Glutamatergic neuron (in vitro differentiated cells): Measurements from ENCODE around the gene AGBL2. TPM values are rescaled to one million over a fixed set of nuclear protein-coding genes. Genes with fewer than 3 reads are reported as not detected.

Source experiments
- DNase-seq: peaks from one replicate; pipeline ENCODE4 v3.0.0; 2022
- H3K27ac Mint-ChIP-seq: one replicate; pipeline ENCODE4 v1.8.0; 2020; ENCODE audit warnings: mild to moderate bottlenecking, mixed read lengths, inconsistent platforms; ENCODE audit not compliant: unreplicated experiment
- H3K27me3 Mint-ChIP-seq: one replicate; pipeline ENCODE4 v1.8.0; 2020; ENCODE audit warnings: mild to moderate bottlenecking, moderate library complexity, mixed read lengths, inconsistent platforms; ENCODE audit not compliant: unreplicated experiment
- H3K36me3 Mint-ChIP-seq: one replicate; pipeline ENCODE4 v1.8.0; 2020; ENCODE audit warnings: mild to moderate bottlenecking, mixed read lengths, inconsistent platforms; ENCODE audit not compliant: unreplicated experiment
- H3K4me1 Mint-ChIP-seq: one replicate; pipeline ENCODE4 v1.8.0; 2020; ENCODE audit warnings: mild to moderate bottlenecking, low read depth, mixed read lengths, inconsistent platforms; ENCODE audit not compliant: unreplicated experiment
- H3K4me3 Mint-ChIP-seq: one replicate; pipeline ENCODE4 v1.8.0; 2020; ENCODE audit warnings: mild to moderate bottlenecking, mixed read lengths, inconsistent platforms; ENCODE audit not compliant: unreplicated experiment
- H3K9me3 Mint-ChIP-seq: one replicate; pipeline ENCODE4 v1.8.0; 2020; ENCODE audit warnings: mild to moderate bottlenecking, moderate library complexity, mixed read lengths, inconsistent platforms; ENCODE audit not compliant: unreplicated experiment
- total RNA-seq: library from RNA; stranded (reverse); fragmentation: NEBNext Ultra II Directional; extraction: Animal tissue kit (Norgen Biotek cat#: 25700); gene quantifications from one replicate; pipeline ENCODE4 v1.2.1, GENCODE V29; 2021; ENCODE audit not compliant: unreplicated experiment
- TF ChIP-seq, protein P1 (sequence below): fragments of 200-600 bp; sonication (generic); IDR thresholded peaks from one replicate; pipeline ENCODE4 v1.5.0; 2021; ENCODE audit not compliant: partially characterized antibody, unreplicated experiment

AGBL2 gene
- total RNA-seq, 1 donor from 2014 or later = 1.7 TPM

DNA sequence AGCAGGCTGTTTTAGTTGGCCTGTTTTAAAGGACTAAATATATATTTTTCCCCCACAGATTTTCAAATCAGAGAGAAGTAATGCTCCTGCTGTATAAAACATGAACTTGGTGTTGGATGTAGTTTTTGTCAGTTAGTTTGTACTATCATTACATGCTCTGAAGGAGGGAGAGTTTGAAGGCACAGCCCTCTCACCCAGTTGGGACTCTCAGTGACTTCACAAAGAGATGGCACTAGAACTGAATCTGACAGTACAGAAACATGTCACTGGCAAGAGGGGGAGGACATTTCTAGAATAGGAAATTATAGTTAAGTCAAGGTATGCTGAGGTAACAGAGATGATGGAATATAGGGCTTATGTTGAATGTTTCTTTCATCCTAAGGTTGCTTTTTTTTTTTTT, 99.9 kb downstream of the AGBL2 start:
- no peak for DNase-seq
- Mint-ChIP-seq H3K9me3 (peaks cover 2% of the 10 kb centered on the region), H3K36me3 (peaks cover 4% of the 10 kb centered on the region), H3K4me1 (no peaks in the 10 kb centered on the region), H3K4me3 (no peak overlapping the region), H3K27ac (no peak overlapping the region), H3K27me3 (no peaks in the 10 kb centered on the region)
- TF ChIP-seq, protein P1, sequence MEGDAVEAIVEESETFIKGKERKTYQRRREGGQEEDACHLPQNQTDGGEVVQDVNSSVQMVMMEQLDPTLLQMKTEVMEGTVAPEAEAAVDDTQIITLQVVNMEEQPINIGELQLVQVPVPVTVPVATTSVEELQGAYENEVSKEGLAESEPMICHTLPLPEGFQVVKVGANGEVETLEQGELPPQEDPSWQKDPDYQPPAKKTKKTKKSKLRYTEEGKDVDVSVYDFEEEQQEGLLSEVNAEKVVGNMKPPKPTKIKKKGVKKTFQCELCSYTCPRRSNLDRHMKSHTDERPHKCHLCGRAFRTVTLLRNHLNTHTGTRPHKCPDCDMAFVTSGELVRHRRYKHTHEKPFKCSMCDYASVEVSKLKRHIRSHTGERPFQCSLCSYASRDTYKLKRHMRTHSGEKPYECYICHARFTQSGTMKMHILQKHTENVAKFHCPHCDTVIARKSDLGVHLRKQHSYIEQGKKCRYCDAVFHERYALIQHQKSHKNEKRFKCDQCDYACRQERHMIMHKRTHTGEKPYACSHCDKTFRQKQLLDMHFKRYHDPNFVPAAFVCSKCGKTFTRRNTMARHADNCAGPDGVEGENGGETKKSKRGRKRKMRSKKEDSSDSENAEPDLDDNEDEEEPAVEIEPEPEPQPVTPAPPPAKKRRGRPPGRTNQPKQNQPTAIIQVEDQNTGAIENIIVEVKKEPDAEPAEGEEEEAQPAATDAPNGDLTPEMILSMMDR = no peak

DNA sequence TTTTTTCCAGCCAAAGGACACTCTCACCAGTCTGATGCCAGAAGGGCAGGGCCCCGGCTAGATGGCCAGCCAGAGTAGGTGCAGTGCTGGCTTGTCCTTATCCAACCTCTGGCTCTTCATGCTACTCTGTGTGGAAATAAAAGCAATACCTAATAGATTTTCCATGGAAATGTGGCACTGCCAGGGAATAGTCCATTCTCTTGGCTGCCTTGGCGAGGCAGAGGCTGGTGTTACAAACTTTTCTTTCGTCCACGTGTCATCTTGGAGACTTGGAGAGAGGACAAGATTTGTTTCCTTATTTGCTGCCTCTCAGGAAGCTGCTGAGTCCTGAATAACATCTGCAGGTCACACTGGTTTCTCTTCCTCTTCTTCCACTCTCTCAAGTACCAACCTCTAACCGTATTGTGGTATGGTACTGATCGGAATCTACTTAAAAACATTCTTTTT, 103.8 kb downstream of the AGBL2 start:
- Mint-ChIP-seq H3K27ac (no peak overlapping the region), H3K9me3 (peaks cover 4% of the 10 kb centered on the region), H3K4me1 (peaks cover 15% of the 10 kb centered on the region), H3K36me3 (peaks cover 8% of the 10 kb centered on the region), H3K4me3 (no peak overlapping the region), H3K27me3 (peaks cover 2% of the 10 kb centered on the region)
- DNase-seq = no peak
- TF ChIP-seq, protein P1 = no peak

DNA sequence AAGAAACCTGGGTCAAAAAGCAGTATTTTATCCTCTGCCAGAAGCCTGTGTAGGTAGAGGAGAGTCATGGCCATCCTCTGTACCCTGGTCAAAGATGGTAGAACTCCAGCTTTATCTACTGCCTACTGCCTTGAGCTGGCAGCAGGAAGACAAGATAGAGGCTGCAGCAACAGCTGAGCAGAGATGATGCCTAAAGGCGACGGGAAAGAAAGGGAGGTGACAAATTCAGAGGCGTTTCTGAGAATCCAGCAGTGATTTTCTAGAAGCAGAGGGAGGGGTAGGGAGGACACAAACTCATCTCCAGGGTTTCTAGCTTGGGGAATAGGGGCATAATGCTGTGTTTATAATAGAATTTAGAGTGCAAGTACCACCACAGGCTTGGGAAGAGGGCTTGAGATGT, 105.5 kb downstream of the AGBL2 start:
- DNase-seq = no peak
- H3K4me1 Mint-ChIP-seq = peaks cover 20% of the 10 kb centered on the region
- TF ChIP-seq, protein P1 = no peak
- no peak overlapping the region for H3K27ac Mint-ChIP-seq
- peaks cover 2% of the 10 kb centered on the region for H3K9me3 Mint-ChIP-seq
- H3K36me3 Mint-ChIP-seq = peaks cover 8% of the 10 kb centered on the region
- H3K4me3 Mint-ChIP-seq = no peak overlapping the region
- H3K27me3 Mint-ChIP-seq = peaks cover 2% of the 10 kb centered on the region

Other genes starting within 250 kb of the AGBL2 start
- gene CELF1, start 162.2 kb downstream of the AGBL2 start, total RNA-seq = 261 TPM
- gene PTPMT1, start 149.8 kb downstream of the AGBL2 start, total RNA-seq = 27.5 TPM
- gene KBTBD4, start 136.4 kb downstream of the AGBL2 start, total RNA-seq = 11.1 TPM
- gene NDUFS3, start 136.3 kb downstream of the AGBL2 start, total RNA-seq = 122 TPM
- not detected for gene FAM180B, start 128.7 kb downstream of the AGBL2 start, total RNA-seq
- 7.0 TPM for gene C1QTNF4, start 121.0 kb downstream of the AGBL2 start, total RNA-seq
- 144 TPM for gene MTCH2, start 72.8 kb downstream of the AGBL2 start, total RNA-seq
- gene FNBP4, start 52.0 kb upstream of the AGBL2 start, total RNA-seq = 101 TPM
- gene NUP160, start 133.0 kb upstream of the AGBL2 start, total RNA-seq = 56.2 TPM